Vagina (tissue), 2 donors: ENCODE measurements around the gene PKD1L1. TPM values are rescaled to one million over a fixed set of nuclear protein-coding genes. Genes with fewer than 3 reads are reported as not detected.

Experiments
- DNase-seq, 2 donors: peaks; one replicate each; pipeline ENCODE4 v3.0.0-alpha.2; 2017; ENCODE audit errors: extremely low spot score in 2 of 2
- H3K27ac ChIP-seq: fragments of 200-600 bp; sonication (generic); one replicate; pipeline ENCODE4 v1.5.1; 2019
- H3K27me3 ChIP-seq: fragments of 200-600 bp; sonication (generic); one replicate; pipeline ENCODE4 v1.5.1; 2019
- H3K36me3 ChIP-seq, 2 donors: fragments of 200-600 bp; sonication (generic); one replicate each; pipeline ENCODE4 v1.5.1; 2017 to 2019
- H3K4me1 ChIP-seq: fragments of 200-600 bp; sonication (generic); one replicate; pipeline ENCODE4 v1.5.1; 2019
- H3K4me3 ChIP-seq, 2 donors: fragments of 200-600 bp; sonication (generic); 1 replicate in 1 of 2; 2 replicates in 1 of 2; pipeline ENCODE4 v1.5.1; 2016 to 2019
- H3K9me3 ChIP-seq: fragments of 200-600 bp; sonication (generic); one replicate; pipeline ENCODE4 v1.5.1; 2019
- POLR2A ChIP-seq, 2 donors: fragments of 450-650 bp; IDR thresholded peaks; one replicate each; pipeline ENCODE4 v1.6.1; 2017; ENCODE audit warnings: antibody characterized with exemption in 2 of 2, mild to moderate bottlenecking in 2 of 2, moderate library complexity in 2 of 2
- POLR2AphosphoS5 ChIP-seq, 2 donors: sonication (generic); formaldehyde crosslinking; IDR thresholded peaks; one replicate each; pipeline ENCODE4 v1.9.0; 2017; ENCODE audit warnings: antibody characterized with exemption in 2 of 2, mild to moderate bottlenecking in 2 of 2, low read depth in 1 of 2; ENCODE audit not compliant: insufficient read depth in 1 of 2
- intact Hi-C: fragments of 100-400 bp; cut with DNase I; formaldehyde crosslinking; loops from one replicate; pipeline ENCODE4 v1.15.1; 2023
- total RNA-seq: library from RNA; depleted of rRNA; stranded (reverse); fragments of >200 nt; gene quantifications from one replicate; pipeline ENCODE4 v1.2.3, GENCODE V29; 2016
- TF ChIP-seq, protein P1 (sequence below), 3 experiments: fragments of 450-650 bp in 2 of 3; fragments of 200-600 bp in 1 of 3; sonication (generic) in 1 of 3; IDR thresholded peaks; one replicate each; pipeline ENCODE4 v1.5.1; 2017 to 2019; ENCODE audit warnings: antibody characterized with exemption in 3 of 3, mild to moderate bottlenecking in 2 of 3, moderate library complexity in 2 of 3

PKD1L1 gene
- total RNA-seq, 1 donor from 2014 or later, result 0.49 TPM

DNA sequence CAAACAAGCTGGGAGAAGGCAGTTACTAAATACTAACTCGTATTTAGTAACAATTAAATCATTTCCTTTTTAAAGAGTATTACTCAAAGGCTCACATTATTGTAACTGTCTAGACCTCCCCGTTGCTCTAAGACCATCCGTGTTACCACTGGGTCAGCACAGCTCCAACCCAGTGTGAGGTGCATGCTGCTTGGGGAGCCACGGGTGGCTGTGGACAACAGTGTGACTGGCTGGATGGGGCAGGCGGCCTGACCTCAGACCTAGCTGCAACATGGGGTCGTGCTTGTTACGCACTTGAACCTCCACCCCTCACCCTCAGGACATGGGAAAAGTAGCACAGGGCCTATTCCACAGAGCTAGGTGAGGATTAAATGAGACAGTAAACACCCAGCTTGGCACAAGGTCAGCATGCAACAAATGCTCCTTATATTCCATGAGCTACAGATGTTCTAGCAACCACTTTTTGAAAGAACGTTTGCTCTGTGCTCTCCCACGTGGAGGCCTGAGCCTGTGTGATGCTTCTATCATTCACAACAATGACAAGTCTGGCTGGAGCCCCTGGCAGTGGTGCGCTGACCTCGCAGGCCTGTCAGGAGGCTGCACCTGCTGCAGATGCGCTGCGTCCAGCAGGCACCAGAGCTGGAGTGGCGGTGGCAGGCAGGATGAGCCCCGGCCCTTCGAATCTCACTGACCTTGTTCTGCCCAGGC, 135.7 kb downstream of the PKD1L1 start:
- no peak for DNase-seq

DNA sequence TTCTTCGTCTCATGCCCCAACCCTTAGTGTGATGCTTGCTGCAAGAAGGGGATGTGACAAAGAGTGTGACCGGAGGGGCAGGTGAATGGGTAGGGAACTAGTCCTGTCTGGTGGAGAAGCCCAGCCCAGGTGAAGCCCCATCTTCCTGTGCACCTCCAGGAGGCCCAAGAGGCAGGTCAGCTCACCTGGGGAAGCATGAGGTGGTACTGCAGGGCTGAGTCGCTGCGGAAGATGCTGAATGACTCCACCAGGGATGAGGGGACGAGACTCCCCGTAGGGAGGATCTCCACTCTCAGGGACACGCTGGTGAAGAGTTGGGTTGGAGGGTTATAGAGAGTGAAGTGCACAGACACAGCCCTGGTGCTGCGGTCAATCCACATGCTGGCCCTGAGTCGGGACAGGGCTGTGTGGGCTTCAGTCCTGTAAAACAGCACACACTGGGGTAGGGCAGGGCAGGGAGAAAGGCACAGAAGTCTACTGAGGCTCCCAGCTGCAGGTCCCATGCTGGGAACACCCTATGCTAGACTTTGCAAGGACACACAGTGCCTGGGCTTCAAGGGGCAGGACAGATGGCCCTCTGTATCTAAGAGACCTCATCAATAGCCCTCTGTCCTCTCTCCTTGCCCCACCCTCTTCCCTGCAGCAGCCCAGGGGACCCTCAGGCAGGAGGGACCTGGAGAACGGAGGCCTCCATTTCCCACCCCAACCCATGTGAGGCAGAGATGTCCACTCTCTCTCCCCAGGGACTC, 136.5 kb downstream of the PKD1L1 start:
- no peak for DNase-seq
- H3K27ac ChIP-seq, result no peak overlapping the region
- H3K27me3 ChIP-seq, result no peaks in the 10 kb centered on the region
- no peak for TF ChIP-seq POLR2A (IDR thresholded peaks at IDR 0.05)
- TF ChIP-seq, protein P1, sequence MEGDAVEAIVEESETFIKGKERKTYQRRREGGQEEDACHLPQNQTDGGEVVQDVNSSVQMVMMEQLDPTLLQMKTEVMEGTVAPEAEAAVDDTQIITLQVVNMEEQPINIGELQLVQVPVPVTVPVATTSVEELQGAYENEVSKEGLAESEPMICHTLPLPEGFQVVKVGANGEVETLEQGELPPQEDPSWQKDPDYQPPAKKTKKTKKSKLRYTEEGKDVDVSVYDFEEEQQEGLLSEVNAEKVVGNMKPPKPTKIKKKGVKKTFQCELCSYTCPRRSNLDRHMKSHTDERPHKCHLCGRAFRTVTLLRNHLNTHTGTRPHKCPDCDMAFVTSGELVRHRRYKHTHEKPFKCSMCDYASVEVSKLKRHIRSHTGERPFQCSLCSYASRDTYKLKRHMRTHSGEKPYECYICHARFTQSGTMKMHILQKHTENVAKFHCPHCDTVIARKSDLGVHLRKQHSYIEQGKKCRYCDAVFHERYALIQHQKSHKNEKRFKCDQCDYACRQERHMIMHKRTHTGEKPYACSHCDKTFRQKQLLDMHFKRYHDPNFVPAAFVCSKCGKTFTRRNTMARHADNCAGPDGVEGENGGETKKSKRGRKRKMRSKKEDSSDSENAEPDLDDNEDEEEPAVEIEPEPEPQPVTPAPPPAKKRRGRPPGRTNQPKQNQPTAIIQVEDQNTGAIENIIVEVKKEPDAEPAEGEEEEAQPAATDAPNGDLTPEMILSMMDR (IDR thresholded peaks at IDR 0.05), result no peak
- TF ChIP-seq POLR2AphosphoS5 (IDR thresholded peaks at IDR 0.05; ENCODE audit: insufficient read depth in 1 of 2, low read depth in 1 of 2), result no peak
- intact Hi-C loops, result no loop called here
- peaks cover 2% of the 10 kb centered on the region for H3K4me1 ChIP-seq
- no peaks in the 10 kb centered on the region for H3K9me3 ChIP-seq
- H3K4me3 ChIP-seq, result no peak overlapping the region
- no peaks in the 10 kb centered on the region for H3K36me3 ChIP-seq

More for the DNA sequence above, 135.7 kb downstream of the PKD1L1 start:
- intact Hi-C loops, result no loop called here
- Histone ChIP-seq H3K36me3 (no peaks in the 10 kb centered on the region), H3K27ac (no peak overlapping the region), H3K4me1 (no peaks in the 10 kb centered on the region), H3K9me3 (no peaks in the 10 kb centered on the region), H3K4me3 (no peak overlapping the region), H3K27me3 (no peaks in the 10 kb centered on the region)
- TF ChIP-seq, protein P1 (IDR thresholded peaks at IDR 0.05), result no peak
- TF ChIP-seq POLR2A (IDR thresholded peaks at IDR 0.05) (no peak), POLR2AphosphoS5 (IDR thresholded peaks at IDR 0.05; ENCODE audit: insufficient read depth in 1 of 2, low read depth in 1 of 2) (no peak)

DNA sequence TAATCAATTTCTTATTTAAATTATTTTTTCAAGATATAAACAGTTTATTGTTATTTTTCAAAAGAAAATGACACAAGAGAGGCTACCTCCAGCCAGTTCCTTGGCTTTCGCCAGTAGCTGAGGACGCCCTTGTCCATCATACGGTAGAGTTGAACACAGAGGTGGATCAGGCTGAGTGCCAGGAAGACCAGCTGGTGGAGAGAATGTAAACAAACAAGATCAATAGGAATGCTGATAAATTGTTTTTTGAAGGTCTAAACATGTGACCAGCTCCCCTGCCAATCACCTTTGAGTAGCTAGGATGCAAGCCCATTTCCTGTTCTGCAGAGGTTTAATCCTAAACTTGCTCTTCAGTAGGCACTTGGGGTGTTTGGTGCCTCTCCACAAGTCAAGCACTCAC, 138.9 kb downstream of the PKD1L1 start:
- H3K27me3 ChIP-seq, result no peaks in the 10 kb centered on the region
- H3K4me1 ChIP-seq, result peaks cover 11% of the 10 kb centered on the region
- DNase-seq, result no peak
- H3K36me3 ChIP-seq, result no peaks in the 10 kb centered on the region
- TF ChIP-seq, protein P1 (IDR thresholded peaks at IDR 0.05), result no peak
- TF ChIP-seq POLR2A (IDR thresholded peaks at IDR 0.05), result no peak
- TF ChIP-seq POLR2AphosphoS5 (IDR thresholded peaks at IDR 0.05; ENCODE audit: insufficient read depth in 1 of 2, low read depth in 1 of 2), result no peak
- no peak overlapping the region for H3K4me3 ChIP-seq
- intact Hi-C loops, result no loop called here
- H3K9me3 ChIP-seq, result no peaks in the 10 kb centered on the region
- H3K27ac ChIP-seq, result no peak overlapping the region

DNA sequence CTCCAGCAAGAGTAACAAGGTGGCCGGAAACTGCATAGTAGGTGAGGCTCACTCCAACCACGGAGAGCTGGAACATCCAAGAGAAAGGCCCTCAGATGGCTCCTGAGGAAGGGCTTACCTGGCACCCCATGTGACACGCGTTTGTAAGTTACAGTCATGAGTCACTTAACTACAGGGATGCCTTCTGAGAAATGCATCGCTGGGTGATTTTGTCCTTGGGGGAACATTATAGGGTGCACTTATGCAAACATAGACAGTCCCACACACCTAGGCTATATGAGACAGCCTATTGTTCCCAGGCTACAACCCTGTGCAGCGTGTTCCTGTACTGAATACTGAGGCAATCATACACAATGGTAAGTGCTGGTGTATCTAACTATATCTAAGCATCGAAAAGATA, 139.9 kb downstream of the PKD1L1 start:
- no peak overlapping the region for H3K4me3 ChIP-seq
- no peaks in the 10 kb centered on the region for H3K27me3 ChIP-seq
- peaks cover 11% of the 10 kb centered on the region for H3K4me1 ChIP-seq
- H3K27ac ChIP-seq, result no peak overlapping the region
- TF ChIP-seq POLR2AphosphoS5 (IDR thresholded peaks at IDR 0.05; ENCODE audit: insufficient read depth in 1 of 2, low read depth in 1 of 2) (no peak), POLR2A (IDR thresholded peaks at IDR 0.05) (no peak)
- TF ChIP-seq, protein P1 (IDR thresholded peaks at IDR 0.05), result no peak
- H3K36me3 ChIP-seq, result no peaks in the 10 kb centered on the region
- no peak for DNase-seq
- intact Hi-C loops, result no loop called here
- H3K9me3 ChIP-seq, result no peaks in the 10 kb centered on the region

DNA sequence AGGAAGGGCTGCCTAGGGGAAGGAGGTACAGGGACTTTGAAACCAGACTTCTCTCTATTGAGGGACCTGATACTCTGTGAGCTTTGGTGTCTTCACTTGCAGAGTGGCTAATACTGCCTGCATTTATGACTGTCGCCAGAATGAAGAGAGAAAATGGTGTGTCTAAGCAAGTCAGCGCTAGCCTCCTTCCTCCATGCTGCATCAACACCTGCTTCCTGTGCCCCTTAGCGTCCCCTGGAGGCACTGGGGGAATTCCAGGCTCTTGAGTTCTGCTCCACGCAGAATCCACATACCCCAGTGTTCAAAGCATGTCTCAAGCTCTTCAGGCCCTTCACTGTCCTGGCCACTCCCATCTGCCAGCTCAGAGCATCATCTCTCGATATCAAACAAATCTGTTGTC, 140.5 kb downstream of the PKD1L1 start:
- Histone ChIP-seq H3K36me3 (no peaks in the 10 kb centered on the region), H3K9me3 (no peaks in the 10 kb centered on the region), H3K4me3 (no peak overlapping the region), H3K27me3 (no peaks in the 10 kb centered on the region), H3K4me1 (peaks cover 11% of the 10 kb centered on the region), H3K27ac (no peak overlapping the region)
- intact Hi-C loops, result no loop called here
- TF ChIP-seq POLR2AphosphoS5 (IDR thresholded peaks at IDR 0.05; ENCODE audit: insufficient read depth in 1 of 2, low read depth in 1 of 2) (no peak), POLR2A (IDR thresholded peaks at IDR 0.05) (no peak)
- TF ChIP-seq, protein P1 (IDR thresholded peaks at IDR 0.05), result no peak
- DNase-seq, result no peak
